IPS DF 6.9 (cell line): ENCODE data around the gene EFHD1.
"Not testable (repeated sequence)": the region's sequence is repeated elsewhere in the genome, so short reads cannot be mapped to it uniquely, and the experiment has no call there.

Experiments
- DNase-seq: peaks from one replicate; pipeline ENCODE4 v3.0.0-alpha.2; 2013; ENCODE audit warnings: low read depth, low spot score
- H3K27ac ChIP-seq: one replicate; pipeline ENCODE4 v1.5.1; 2013; ENCODE audit warnings: low read length, control low read depth
- H3K27me3 ChIP-seq: 2 replicates; pipeline ENCODE4 v1.6.1; 2013; ENCODE audit warnings: mild to moderate bottlenecking, low read length; ENCODE audit not compliant: control insufficient read depth, insufficient read depth
- H3K36me3 ChIP-seq: 2 replicates; pipeline ENCODE4 v1.6.1; 2013; ENCODE audit warnings: low read length; ENCODE audit not compliant: control insufficient read depth, insufficient read depth
- H3K4me1 ChIP-seq: 2 replicates; pipeline ENCODE4 v1.6.1; 2013; ENCODE audit warnings: low read length; ENCODE audit not compliant: control insufficient read depth, insufficient read depth
- H3K4me3 ChIP-seq: 2 replicates; pipeline ENCODE4 v1.5.1; 2013; ENCODE audit warnings: mild to moderate bottlenecking, low read length
- H3K9me3 ChIP-seq: 2 replicates; pipeline ENCODE4 v1.6.1; 2013; ENCODE audit warnings: low read length, inconsistent platforms; ENCODE audit not compliant: control insufficient read depth, insufficient read depth
- WGBS: extraction: QIAGEN DNeasy Blood & Tissue Kit; methylation state at CpG from one replicate; pipeline ENCODE4 v1.1.7; 2013; ENCODE audit warnings: mixed read lengths, missing lambda C conversion rate; ENCODE audit not compliant: insufficient read length, insufficient coverage; 5-methylcytosine and 5-hydroxymethylcytosine counted together

The EFHD1 gene

DNA sequence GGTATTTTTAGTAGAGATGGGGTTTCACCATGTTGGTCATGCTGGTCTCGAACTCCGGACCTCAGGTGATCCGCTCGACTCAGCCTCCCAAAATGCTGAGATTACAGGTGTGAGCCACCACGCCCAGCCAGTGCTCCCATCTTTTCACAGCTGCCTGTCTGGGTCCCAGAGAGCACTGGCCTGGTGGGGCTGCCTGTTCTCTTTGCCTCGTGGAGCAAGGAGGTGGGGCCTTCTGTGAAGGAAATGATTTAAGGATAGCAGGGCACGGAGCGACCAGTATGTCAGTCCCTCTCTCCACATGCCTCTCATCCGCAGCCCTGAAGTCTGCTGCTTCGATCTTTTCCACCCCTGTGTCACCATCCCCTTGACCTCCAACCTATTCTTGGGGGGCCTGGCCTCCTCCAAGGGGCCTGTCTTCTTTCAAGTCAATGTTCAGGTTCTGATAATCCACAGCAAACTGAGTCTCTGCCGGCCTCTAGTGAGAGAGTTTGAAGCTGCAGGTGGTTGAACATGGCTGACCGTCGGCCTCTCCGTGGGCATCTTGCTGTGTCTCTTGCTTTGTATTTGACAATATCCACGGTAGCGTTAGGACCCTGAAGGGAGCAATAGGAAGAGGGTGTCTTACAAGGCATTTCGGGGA, 35.5 kb downstream of the EFHD1 start:
- Histone ChIP-seq H3K9me3 (no peaks in the 10 kb centered on the region), H3K4me3 (no peak overlapping the region), H3K36me3 (no peaks in the 10 kb centered on the region), H3K27ac (no peak overlapping the region), H3K4me1 (no peaks in the 10 kb centered on the region), H3K27me3 (no peaks in the 10 kb centered on the region)
- no CpG with 5 or more reads among the region's 17 CpGs for WGBS
- DNase-seq: peak; percentile 18

DNA sequence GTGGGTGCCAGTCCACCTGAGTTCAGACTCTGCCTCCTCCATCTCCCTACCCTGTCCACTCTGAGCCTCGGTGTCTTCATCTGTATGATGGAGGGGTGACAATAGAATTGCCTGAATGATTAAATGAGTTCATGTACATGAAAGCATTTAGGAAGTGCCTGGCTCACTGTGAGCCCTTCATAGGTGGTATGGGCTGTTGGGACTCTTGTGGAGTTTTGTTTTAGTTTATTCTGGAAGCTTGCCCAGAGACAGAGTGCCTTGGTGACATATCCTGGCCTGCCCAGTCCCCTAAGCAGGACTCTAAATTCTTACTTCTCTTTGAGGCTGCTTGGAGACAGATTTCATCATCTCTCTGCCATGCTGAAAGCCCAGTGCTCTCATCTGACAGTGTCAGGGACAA, 39.2 kb downstream of the EFHD1 start:
- Histone ChIP-seq H3K9me3 (no peaks in the 10 kb centered on the region), H3K4me3 (no peak overlapping the region), H3K27ac (no peak overlapping the region), H3K36me3 (no peaks in the 10 kb centered on the region), H3K4me1 (no peaks in the 10 kb centered on the region), H3K27me3 (no peaks in the 10 kb centered on the region)
- no CpG with 5 or more reads among the region's 1 CpG for WGBS
- no peak for DNase-seq

DNA sequence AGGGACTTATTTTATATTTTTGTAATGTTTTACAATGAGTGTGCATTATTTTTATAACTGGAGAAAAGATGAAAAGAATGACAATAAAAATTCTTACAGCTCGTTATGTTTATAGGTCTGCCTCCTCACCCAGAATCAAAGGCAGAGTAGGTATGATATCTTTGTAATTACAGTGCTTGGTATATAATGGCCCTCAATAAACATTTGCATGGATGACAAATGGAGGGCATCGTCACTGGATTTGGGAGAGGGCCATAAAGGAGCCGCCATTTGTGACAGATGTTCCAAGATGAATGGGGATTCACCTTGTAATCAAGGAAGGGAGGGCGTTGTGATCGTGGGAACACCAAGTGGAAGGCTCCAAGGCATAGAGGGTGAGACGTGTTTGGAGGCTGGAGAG, 41.1 kb downstream of the EFHD1 start:
- Histone ChIP-seq H3K36me3 (no peaks in the 10 kb centered on the region), H3K27me3 (no peaks in the 10 kb centered on the region), H3K9me3 (no peaks in the 10 kb centered on the region), H3K4me3 (no peak overlapping the region), H3K4me1 (no peaks in the 10 kb centered on the region), H3K27ac (no peak overlapping the region)
- WGBS: no CpG with 5 or more reads among the region's 6 CpGs
- no peak for DNase-seq

DNA sequence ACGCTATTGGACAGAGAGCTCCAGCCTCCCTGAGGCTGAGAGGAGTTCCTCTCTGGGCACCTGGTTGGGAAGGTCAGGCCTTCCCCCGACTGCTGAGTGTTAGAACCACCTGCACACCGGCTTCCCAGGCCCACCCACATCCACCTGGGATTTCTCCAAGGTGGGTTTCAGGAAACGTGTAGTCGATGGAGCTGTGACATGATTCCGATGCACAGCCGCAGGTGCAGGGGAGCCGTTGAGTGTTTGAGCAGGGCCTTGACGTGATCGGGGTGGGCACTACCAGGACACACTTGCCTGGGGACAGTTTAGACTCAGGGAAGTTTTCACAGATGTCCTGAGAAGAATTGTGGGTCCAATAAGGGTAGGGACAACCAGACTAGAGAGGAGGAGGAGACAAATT, 42.0 kb downstream of the EFHD1 start:
- DNase-seq: no peak
- no peaks in the 10 kb centered on the region for H3K9me3 ChIP-seq
- H3K4me1 ChIP-seq: no peaks in the 10 kb centered on the region
- no peak overlapping the region for H3K4me3 ChIP-seq
- no peak overlapping the region for H3K27ac ChIP-seq
- no peaks in the 10 kb centered on the region for H3K27me3 ChIP-seq
- no peaks in the 10 kb centered on the region for H3K36me3 ChIP-seq
- no CpG with 5 or more reads among the region's 10 CpGs for WGBS

DNA sequence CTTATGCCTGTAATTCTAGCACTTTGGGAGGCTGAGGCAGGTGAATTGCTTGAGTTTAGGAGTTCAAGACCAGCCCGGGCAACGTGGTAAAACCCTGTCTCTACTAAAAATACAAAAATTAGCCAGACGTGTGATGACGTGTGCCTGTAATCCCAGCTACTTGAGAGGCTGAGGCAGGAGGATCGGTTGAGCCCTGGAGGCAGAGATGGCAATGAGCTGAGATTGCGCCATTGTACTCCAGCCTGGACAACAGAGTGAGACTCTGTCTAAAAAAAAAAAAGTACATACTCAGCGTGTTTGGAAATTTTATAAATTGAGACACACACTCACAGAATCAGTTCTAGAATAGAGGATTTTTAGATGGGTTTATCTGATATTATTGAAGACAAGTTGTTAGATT, 46.6 kb downstream of the EFHD1 start:
- no peaks in the 10 kb centered on the region for H3K9me3 ChIP-seq
- H3K27me3 ChIP-seq: no peaks in the 10 kb centered on the region
- no peaks in the 10 kb centered on the region for H3K36me3 ChIP-seq
- DNase-seq: no peak
- WGBS: no CpG with 5 or more reads among the region's 7 CpGs
- no peak overlapping the region for H3K27ac ChIP-seq
- no peaks in the 10 kb centered on the region for H3K4me1 ChIP-seq
- no peak overlapping the region for H3K4me3 ChIP-seq

DNA sequence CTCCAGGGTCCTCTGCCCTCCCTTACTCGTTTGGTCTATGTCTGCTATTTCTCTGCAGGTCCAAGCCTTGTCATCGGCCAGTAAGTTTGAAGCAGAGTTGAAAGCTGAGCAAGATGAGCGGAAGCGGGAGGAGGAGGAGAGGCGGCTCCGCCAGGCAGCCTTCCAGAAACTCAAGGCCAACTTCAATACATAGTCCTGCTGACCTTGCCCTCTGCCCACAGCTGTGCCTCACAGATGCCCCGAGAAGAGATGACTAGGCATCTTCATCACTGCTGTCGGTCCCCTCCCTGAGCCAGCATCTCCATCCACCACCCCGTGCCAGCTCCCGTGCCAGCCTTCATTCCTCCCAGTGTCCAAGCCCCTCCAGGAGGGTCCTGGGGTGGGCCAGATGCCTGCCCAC, 48.1 kb downstream of the EFHD1 start:
- no CpG with 5 or more reads among the region's 10 CpGs for WGBS
- H3K27ac ChIP-seq: no peak overlapping the region

DNA sequence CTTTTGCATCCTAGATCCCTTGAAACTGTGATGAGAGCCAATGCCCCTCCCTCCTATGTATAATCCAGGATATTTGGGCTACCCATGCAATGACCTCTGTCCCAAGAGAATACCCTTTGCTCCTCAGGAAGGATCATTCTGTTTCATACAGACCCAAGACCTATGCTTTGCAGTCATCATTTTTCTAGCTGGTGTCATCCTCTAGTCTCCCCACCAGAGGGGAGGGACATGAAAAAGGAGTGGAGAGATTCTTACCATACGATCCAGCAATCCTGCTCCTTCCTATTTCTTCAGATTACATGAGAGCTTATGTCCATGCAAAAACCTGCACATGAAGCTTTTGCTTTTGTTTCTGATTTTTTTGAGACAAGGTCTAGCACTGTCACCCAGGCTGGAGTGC, 50.0 kb downstream of the EFHD1 start:
- Histone ChIP-seq H3K4me3 (no peak overlapping the region), H3K4me1 (no peaks in the 10 kb centered on the region), H3K36me3 (no peaks in the 10 kb centered on the region), H3K9me3 (no peaks in the 10 kb centered on the region), H3K27ac (no peak overlapping the region), H3K27me3 (no peaks in the 10 kb centered on the region)
- no CpG with 5 or more reads among the region's 1 CpG for WGBS
- DNase-seq: no peak

More for the DNA sequence above, 48.1 kb downstream of the EFHD1 start:
- Histone ChIP-seq H3K27me3 (no peaks in the 10 kb centered on the region), H3K4me3 (no peak overlapping the region), H3K36me3 (no peaks in the 10 kb centered on the region), H3K4me1 (no peaks in the 10 kb centered on the region), H3K9me3 (no peaks in the 10 kb centered on the region)
- no peak for DNase-seq

DNA sequence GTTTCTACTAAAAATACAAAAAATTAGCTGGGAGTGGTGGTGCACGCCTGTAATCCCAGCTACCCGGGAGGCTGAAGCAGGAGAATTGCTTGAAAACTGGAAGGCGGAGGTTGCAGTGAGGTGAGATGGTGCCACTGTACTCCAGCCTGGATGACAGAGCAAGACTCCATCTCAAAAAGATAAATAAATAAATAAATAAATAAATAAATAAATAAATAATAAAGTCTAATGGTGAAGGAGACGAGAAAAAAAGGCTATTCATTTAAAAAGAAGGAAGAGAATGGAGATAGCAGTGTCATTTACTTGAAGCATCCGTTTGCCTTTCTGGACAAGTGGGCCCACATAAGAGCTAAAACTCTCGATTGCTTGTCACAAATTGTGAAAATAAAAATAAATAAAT, 52.0 kb downstream of the EFHD1 start:
- H3K27me3 ChIP-seq, H3K27ac ChIP-seq, DNase-seq, H3K4me1 ChIP-seq, H3K9me3 ChIP-seq, H3K4me3 ChIP-seq, H3K36me3 ChIP-seq: not testable (repeated sequence)
- no CpG with 5 or more reads among the region's 6 CpGs for whole genome bisulfite sequencing

DNA sequence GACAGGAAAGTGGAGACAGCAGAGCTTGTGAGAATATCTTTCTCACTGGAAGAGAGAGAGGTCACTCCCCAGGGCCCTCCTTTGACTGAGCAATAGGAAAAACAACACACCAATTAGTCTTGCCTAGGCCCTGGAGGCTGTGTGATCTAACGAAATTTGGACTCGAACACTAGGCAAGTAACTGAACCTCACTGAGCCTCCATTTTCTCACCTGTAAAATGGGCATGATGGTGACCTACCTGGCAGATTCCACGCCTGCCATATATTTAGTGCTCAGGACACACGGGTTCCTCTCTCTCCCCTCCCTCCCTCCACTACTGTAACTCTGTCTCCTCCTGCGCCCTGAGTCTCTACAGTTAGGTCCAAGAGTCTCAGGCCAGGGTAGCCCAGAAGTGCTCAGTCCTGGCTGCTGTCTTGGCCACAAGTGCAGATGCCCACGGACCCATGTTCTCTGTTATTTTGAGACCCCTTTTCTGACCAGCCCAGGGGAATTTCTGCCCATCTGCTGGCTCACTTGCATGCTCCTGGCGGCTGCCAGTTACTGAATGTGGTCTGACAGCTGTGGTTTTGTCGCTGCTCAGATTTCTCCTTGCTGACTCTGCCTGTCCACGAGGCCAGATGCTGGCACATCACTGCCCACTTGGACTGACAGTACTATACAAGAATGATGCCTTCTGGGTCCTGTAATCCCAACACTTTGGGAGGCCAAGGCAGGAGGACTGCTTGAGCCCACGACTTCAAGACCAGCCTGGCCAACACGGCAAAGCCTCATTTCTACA, 54.2 kb downstream of the EFHD1 start:
- Histone ChIP-seq H3K36me3 (no peaks in the 10 kb centered on the region), H3K4me1 (no peaks in the 10 kb centered on the region), H3K27ac (no peak overlapping the region), H3K27me3 (no peaks in the 10 kb centered on the region), H3K9me3 (no peaks in the 10 kb centered on the region), H3K4me3 (no peak overlapping the region)
- no peak for DNase-seq
- no CpG with 5 or more reads among the region's 11 CpGs for WGBS

DNA sequence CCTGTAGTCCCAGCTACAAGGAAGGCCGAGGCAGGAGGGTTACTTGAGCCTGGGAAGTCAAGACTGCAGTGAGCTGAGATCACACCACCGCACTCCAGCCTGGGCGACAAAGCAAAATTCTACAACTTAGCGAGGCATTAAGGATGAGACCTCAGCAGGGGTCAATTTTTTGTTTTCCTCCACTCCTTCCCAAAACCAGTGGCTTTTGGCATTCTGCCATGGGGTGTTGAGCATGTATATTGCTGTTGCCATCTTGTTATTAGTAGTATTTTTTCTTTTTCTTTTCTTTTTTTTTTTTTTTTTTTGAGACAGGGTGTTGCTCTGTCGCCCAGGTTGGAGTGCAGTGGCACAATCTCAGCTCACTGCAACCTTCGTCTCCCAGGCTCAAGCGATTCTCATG, 54.8 kb downstream of the EFHD1 start:
- no peaks in the 10 kb centered on the region for H3K27me3 ChIP-seq
- no peaks in the 10 kb centered on the region for H3K9me3 ChIP-seq
- no peaks in the 10 kb centered on the region for H3K4me1 ChIP-seq
- no peak overlapping the region for H3K4me3 ChIP-seq
- DNase-seq: no peak
- no peak overlapping the region for H3K27ac ChIP-seq
- no peaks in the 10 kb centered on the region for H3K36me3 ChIP-seq
- no CpG with 5 or more reads among the region's 7 CpGs for WGBS
